Pancreas (tissue), 10 donors: ENCODE measurements around the gene INPP5K. TPM values are rescaled to one million over a fixed set of nuclear protein-coding genes. Genes with fewer than 3 reads are reported as not detected.

Source experiments
- ATAC-seq, 4 donors: fragments of 200-7000 bp; cut with Tn5 transposase; one replicate each; pipeline versions ENCODE4 v1.8.0 to v1.9.1; 2020; ENCODE audit warnings: mild to moderate bottlenecking in 4 of 4, moderate library complexity in 4 of 4
- DNase-seq, 6 donors: peaks; one replicate each; pipeline ENCODE4 v3.0.0-alpha.2; 2020
- FAIRE-seq: peaks from 2 replicates; lab custom pipeline; 2012; peaks lifted over from hg19 to GRCh38; lab: Jason Lieb, UNC
- H3K27ac ChIP-seq, 4 donors: fragments of 200-600 bp; sonication (generic); 1 replicate in 3 of 4; 2 replicates in 1 of 4; pipeline versions ENCODE4 v1.5.0 to v1.8.0; 2020
- H3K27me3 ChIP-seq, 4 donors: fragments of 200-600 bp; one replicate each; pipeline ENCODE4 v1.8.0; 2021
- H3K36me3 ChIP-seq, 3 donors: fragments of 200-600 bp; sonication (generic) in 1 of 3; one replicate each; pipeline versions ENCODE4 v1.5.0 to v1.8.0; 2020 to 2021
- H3K4me1 ChIP-seq, 3 donors: fragments of 200-600 bp; one replicate each; pipeline ENCODE4 v1.8.0; 2021
- H3K4me3 ChIP-seq, 4 donors: fragments of 200-600 bp; sonication (generic) in 2 of 4; one replicate each; pipeline versions ENCODE4 v1.5.0 to v1.8.0; 2020 to 2021
- H3K9me3 ChIP-seq, 4 donors: fragments of 200-600 bp; one replicate each; pipeline ENCODE4 v1.8.0; 2021
- CTCF ChIP-seq, 4 donors: fragments of 200-600 bp; sonication (generic) in 3 of 4; IDR thresholded peaks; one replicate each; pipeline versions ENCODE4 v1.5.0 to v1.8.0; 2021; ENCODE audit warnings: antibody characterized with exemption in 4 of 4
- WGBS, 2 donors: extraction: QIAGEN DNeasy Blood & Tissue Kit; methylation state at CpG; one replicate each; pipeline ENCODE4 v1.1.7; 2013; 5-methylcytosine and 5-hydroxymethylcytosine counted together
- intact Hi-C, 3 donors: fragments of 100-400 bp; cut with DNase I; formaldehyde crosslinking; loops; one replicate each; pipeline versions ENCODE4 v1.11.1 to v1.14.2; 2022
- polyA plus RNA-seq, 2 donors: library from polyadenylated mRNA; stranded (reverse); fragments of 200-250 nt; gene quantifications; one replicate each; pipeline ENCODE4 v1.2.3, GENCODE V29; 2013
- total RNA-seq, 6 donors: library from RNA; stranded (reverse); fragmentation: NEBNext Ultra II Directional in 4 of 6; extraction: Animal tissue kit (Norgen Biotek cat#: 25700) in 4 of 6; gene quantifications; one replicate each; pipeline versions ENCODE4 v1.2.1 to v1.2.4, GENCODE V29; 2021 to 2023
- donor health status: healthy with polysubstance abuse.
- donor health status: DM: no; HTN: no; CAD: no; lungs with moderate emphysema.
- donor health status: DM: no; HTN: no; CAD: no.
- donor health status: control.
- donor health status: control.
- donor health status: Bipolar disorder and iron deficiency.
- donor health status: DM: yes; HTN: yes; CAD: no.
- donor health status: DM: no; HTN: no; CAD: no.
- donor health status: DM: no; HTN: no; CAD: no.
- donor health status: DM: yes; HTN: yes; CAD: no.

INPP5K gene
- total and polyA plus RNA-seq, 8 donors = 13.2 to 24.4 (median 17.8) TPM

- 88 to 92% methylated on average over 10 of the region's 10 CpGs for whole genome bisulfite sequencing, 2 donors
- Histone ChIP-seq H3K9me3 (no peaks in the 10 kb centered on the region), H3K27ac (no peak overlapping the region), H3K27me3 (no peaks in the 10 kb centered on the region), H3K4me1 (no peaks in the 10 kb centered on the region), H3K4me3 (no peak overlapping the region), H3K36me3 (peaks cover 0 to 70% (median 8%) of the 10 kb centered on the region in 3 donors)
- FAIRE-seq (no peak), ATAC-seq (no peak), DNase-seq (no peak)
- intact Hi-C loops = no loop called here
- no peak for TF ChIP-seq CTCF (IDR thresholded peaks at IDR 0.05)
Observed at GRCh38 chr17:1473841-1474240, 42.6 kb downstream of the INPP5K start.

GRCh38 chr17:1473170-1473569 lies 43.2 kb downstream of the INPP5K start:
- peaks cover 0 to 68% (median 11%) of the 10 kb centered on the region in 3 donors for H3K36me3 ChIP-seq
- no peaks in the 10 kb centered on the region for H3K27me3 ChIP-seq
- no peaks in the 10 kb centered on the region for H3K9me3 ChIP-seq
- WGBS, 2 donors = 80 to 85% methylated on average over 11 of the region's 11 CpGs
- no peak for ATAC-seq
- DNase-seq = no peak
- no peaks in the 10 kb centered on the region for H3K4me1 ChIP-seq
- FAIRE-seq = no peak
- H3K4me3 ChIP-seq = no peak overlapping the region
- no peak overlapping the region for H3K27ac ChIP-seq
- intact Hi-C loops = no loop called here
- TF ChIP-seq CTCF (IDR thresholded peaks at IDR 0.05) = no peak

GRCh38 chr17:1471911-1472821 lies 44.2 kb downstream of the INPP5K start:
- Histone ChIP-seq H3K4me3 (no peak overlapping the region), H3K36me3 (peaks cover 0 to 65% (median 8%) of the 10 kb centered on the region in 3 donors), H3K27ac (no peak overlapping the region), H3K4me1 (no peaks in the 10 kb centered on the region), H3K27me3 (no peaks in the 10 kb centered on the region), H3K9me3 (no peaks in the 10 kb centered on the region)
- no peak for DNase-seq
- no peak for ATAC-seq
- TF ChIP-seq CTCF (IDR thresholded peaks at IDR 0.05) = no peak
- 90 to 96% methylated on average over 39 to 42 of the region's 42 CpGs for WGBS, 2 donors
- no peak for FAIRE-seq
- intact Hi-C loops = no loop called here

GRCh38 chr17:1471490-1471889 lies 44.9 kb downstream of the INPP5K start:
- ATAC-seq (no peak), DNase-seq (no peak), FAIRE-seq (no peak)
- intact Hi-C loops = no loop called here
- Histone ChIP-seq H3K4me3 (no peak overlapping the region), H3K27me3 (no peaks in the 10 kb centered on the region), H3K9me3 (no peaks in the 10 kb centered on the region), H3K36me3 (peaks cover 0 to 66% (median 8%) of the 10 kb centered on the region in 3 donors), H3K27ac (no peak overlapping the region), H3K4me1 (no peaks in the 10 kb centered on the region)
- no peak for TF ChIP-seq CTCF (IDR thresholded peaks at IDR 0.05)
- WGBS, 2 donors = 94 to 96% methylated on average over 15 of the region's 15 CpGs
